ENCODE results near the gene TXNDC11.

DNA sequence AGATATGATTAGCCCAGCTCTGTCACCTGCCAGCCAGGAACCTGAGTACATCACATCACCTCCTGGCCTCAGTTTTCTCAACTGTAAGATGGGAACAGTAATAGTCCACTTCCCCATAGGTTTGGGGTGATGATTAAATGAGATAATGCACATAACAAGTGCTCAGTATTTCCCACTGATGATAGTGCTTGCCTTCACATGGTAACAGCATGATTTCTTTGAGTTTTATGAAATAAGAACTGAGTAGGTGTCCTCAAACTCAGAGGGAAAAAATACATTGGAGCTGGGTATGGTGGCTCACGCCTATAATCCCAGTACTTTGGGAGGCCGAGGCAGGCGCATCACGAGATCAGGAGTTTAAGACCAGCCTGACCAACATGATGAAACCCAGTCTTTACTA is 104.5 kb downstream of the TXNDC11 start:
- no peak for TF ChIP-seq CTCF (IDR thresholded peaks at IDR 0.05; ENCODE audit: low read depth, low read length)
- no peak for TF ChIP-seq POLR2A (IDR thresholded peaks at IDR 0.05; ENCODE audit: extremely low read depth, insufficient read length)

All from NB4 (cell line).